ENCODE results near the gene C12orf43.

C12orf43 gene

GRCh38 chr12:121005346-121005815, 10.9 kb downstream of the C12orf43 start:
- no peak for DNase-seq (ENCODE audit: low read depth)
- H3K4me3 ChIP-seq (ENCODE audit: control insufficient read depth, low read depth, low read length): no peak overlapping the region
- TF ChIP-seq CTCF (IDR thresholded peaks at IDR 0.05; ENCODE audit: control insufficient read depth, insufficient read depth, low read depth, low read length, missing control alignments): peak; percentile 75

- H3K4me3 ChIP-seq (ENCODE audit: control insufficient read depth, low read depth, low read length): no peak overlapping the region
- DNase-seq (ENCODE audit: low read depth): no peak
- TF ChIP-seq CTCF (IDR thresholded peaks at IDR 0.05; ENCODE audit: control insufficient read depth, insufficient read depth, low read depth, low read length, missing control alignments): no peak
These were observed 12.0 kb downstream of the C12orf43 start for GRCh38 chr12:121004253-121004815.

GRCh38 chr12:121003650-121004049, 12.6 kb downstream of the C12orf43 start:
- peak; percentile 11 for TF ChIP-seq CTCF (IDR thresholded peaks at IDR 0.05; ENCODE audit: control insufficient read depth, insufficient read depth, low read depth, low read length, missing control alignments)
- no peak for DNase-seq (ENCODE audit: low read depth)
- H3K4me3 ChIP-seq (ENCODE audit: control insufficient read depth, low read depth, low read length): no peak overlapping the region

GRCh38 chr12:121001841-121002483, 14.3 kb downstream of the C12orf43 start:
- TF ChIP-seq CTCF (IDR thresholded peaks at IDR 0.05; ENCODE audit: control insufficient read depth, insufficient read depth, low read depth, low read length, missing control alignments): no peak
- DNase-seq (ENCODE audit: low read depth): no peak
- H3K4me3 ChIP-seq (ENCODE audit: control insufficient read depth, low read depth, low read length): no peak overlapping the region

- DNase-seq (ENCODE audit: low read depth): no peak
- no peak overlapping the region for H3K4me3 ChIP-seq (ENCODE audit: control insufficient read depth, low read depth, low read length)
- TF ChIP-seq CTCF (IDR thresholded peaks at IDR 0.05; ENCODE audit: control insufficient read depth, insufficient read depth, low read depth, low read length, missing control alignments): no peak
These were observed 15.2 kb downstream of the C12orf43 start for GRCh38 chr12:121001060-121001459.

DNA sequence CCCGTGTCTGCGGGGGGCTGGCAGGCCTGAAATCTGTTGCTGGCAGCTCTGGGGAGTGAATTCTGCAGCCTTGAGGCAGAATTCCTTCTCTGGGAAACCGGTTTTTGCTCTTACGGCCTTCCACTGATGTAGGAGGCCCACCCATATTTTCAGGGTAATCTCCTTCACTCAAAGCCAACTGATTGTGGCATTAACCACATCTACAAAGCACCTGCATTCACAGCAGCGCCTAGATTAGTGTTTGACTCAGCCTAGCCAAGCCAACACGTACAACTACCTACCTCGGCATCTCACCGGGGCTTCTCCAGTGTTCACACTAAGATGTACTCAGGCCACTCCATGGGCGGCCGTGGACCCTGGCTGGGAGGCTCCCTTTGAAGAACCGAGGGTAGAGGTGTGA, 15.8 kb downstream of the C12orf43 start:
- no peak for DNase-seq (ENCODE audit: low read depth)
- no peak for TF ChIP-seq CTCF (IDR thresholded peaks at IDR 0.05; ENCODE audit: control insufficient read depth, insufficient read depth, low read depth, low read length, missing control alignments)
- H3K4me3 ChIP-seq (ENCODE audit: control insufficient read depth, low read depth, low read length): no peak overlapping the region

Measured in AG09309 (cell line).